Panc1 (cell line): ENCODE data around the gene GPR176.

ENCODE experiments used
- CTCF ChIP-seq: fragments of 450-650 bp; IDR thresholded peaks from 2 replicates; pipeline ENCODE4 v1.5.1; 2017; ENCODE audit warnings: mild to moderate bottlenecking
- POLR2AphosphoS5 ChIP-seq: IDR thresholded peaks from 2 replicates; pipeline ENCODE4 v1.6.1; 2012; ENCODE audit warnings: mild to moderate bottlenecking, low read depth, low read length, moderate library complexity
- TF ChIP-seq, protein P1 (sequence below), 2 experiments: IDR thresholded peaks; 2 replicates each; pipeline ENCODE4 v1.6.1; 2011 to 2012; ENCODE audit warnings: low read depth in 2 of 2, control low read depth in 1 of 2, low read length in 1 of 2, mild to moderate bottlenecking in 1 of 2, moderate library complexity in 1 of 2; ENCODE audit not compliant: insufficient read depth in 1 of 2

- TF ChIP-seq CTCF (no peak), POLR2AphosphoS5 (no peak)
- TF ChIP-seq, protein P1, sequence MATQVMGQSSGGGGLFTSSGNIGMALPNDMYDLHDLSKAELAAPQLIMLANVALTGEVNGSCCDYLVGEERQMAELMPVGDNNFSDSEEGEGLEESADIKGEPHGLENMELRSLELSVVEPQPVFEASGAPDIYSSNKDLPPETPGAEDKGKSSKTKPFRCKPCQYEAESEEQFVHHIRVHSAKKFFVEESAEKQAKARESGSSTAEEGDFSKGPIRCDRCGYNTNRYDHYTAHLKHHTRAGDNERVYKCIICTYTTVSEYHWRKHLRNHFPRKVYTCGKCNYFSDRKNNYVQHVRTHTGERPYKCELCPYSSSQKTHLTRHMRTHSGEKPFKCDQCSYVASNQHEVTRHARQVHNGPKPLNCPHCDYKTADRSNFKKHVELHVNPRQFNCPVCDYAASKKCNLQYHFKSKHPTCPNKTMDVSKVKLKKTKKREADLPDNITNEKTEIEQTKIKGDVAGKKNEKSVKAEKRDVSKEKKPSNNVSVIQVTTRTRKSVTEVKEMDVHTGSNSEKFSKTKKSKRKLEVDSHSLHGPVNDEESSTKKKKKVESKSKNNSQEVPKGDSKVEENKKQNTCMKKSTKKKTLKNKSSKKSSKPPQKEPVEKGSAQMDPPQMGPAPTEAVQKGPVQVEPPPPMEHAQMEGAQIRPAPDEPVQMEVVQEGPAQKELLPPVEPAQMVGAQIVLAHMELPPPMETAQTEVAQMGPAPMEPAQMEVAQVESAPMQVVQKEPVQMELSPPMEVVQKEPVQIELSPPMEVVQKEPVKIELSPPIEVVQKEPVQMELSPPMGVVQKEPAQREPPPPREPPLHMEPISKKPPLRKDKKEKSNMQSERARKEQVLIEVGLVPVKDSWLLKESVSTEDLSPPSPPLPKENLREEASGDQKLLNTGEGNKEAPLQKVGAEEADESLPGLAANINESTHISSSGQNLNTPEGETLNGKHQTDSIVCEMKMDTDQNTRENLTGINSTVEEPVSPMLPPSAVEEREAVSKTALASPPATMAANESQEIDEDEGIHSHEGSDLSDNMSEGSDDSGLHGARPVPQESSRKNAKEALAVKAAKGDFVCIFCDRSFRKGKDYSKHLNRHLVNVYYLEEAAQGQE (IDR thresholded peaks at IDR 0.05; ENCODE audit: insufficient read depth in 1 of 2, low read depth in 2 of 2, low read length in 1 of 2) = no peak
These were observed 51.7 kb downstream of the GPR176 start for GRCh38 chr15:39868396-39868795.
